HG03457 (cell line): Measurements from ENCODE around the gene SMYD4.
"Not testable (repeated sequence)": the region's sequence is repeated elsewhere in the genome, so short reads cannot be mapped to it uniquely, and the experiment has no call there.

Experiments
- ATAC-seq: cut with Tn5 transposase; IDR thresholded peaks from one replicate; pipeline ENCODE4 v1.9.1; 2021; ENCODE audit warnings: moderate number of reproducible peaks; ENCODE audit not compliant: unreplicated experiment

The SMYD4 gene

DNA sequence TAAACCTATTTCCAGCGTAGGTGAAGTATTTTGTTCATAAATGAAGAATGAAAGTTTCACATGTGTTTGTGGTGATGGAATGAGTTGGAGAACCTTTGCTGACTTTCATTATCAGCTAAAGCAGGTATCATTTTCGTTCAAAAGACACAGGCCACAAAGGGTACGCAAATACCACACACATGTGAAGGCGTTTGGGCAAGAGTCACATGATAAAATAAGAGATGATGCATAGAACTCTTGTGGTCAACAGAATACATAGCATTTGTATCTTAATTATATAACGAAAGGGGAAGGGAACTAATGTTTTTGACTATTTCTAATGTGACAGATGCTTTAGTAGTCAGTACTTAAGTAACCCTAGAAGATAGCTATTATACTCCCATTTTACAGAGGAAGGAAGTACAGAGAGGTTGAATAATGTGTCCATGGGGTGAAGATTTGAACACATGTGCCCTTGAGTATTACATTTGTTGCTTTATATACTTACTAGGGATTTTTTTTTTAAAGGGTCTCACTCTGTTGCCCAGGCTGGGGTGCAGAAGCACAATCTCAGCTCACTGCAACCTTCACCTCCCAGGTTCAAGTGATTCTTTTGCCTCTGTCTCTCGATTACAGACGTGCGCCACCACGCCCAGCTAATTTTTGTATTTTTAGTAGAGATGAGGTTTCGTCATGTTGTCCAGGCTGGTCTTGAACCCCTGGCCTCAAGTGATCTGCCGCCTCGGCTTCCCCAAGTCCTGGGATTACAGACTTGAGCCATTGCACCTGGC is 4.9 kb upstream of the SMYD4 start:
- peak; percentile 54 for ATAC-seq

DNA sequence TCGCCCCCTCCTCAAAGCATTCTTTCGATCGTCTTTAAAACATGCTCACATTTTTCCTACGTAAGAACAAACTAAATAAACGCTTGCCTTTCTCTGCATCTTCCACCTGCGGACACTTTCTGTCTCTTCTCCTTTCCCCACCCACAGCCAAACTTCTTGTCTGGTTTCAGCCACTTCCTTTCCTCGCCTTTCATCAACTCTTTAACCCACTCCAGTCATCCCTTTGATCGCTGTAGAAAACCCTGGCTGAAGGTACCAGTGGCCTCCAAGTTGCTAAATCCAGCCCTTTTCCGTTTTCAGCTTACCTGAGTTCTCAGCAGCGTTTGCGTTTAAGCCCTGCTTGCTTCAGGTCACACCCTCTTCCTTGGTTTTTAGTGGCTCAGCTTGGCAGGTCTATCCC is 586 bp upstream of the SMYD4 start:
- ATAC-seq, result no peak

DNA sequence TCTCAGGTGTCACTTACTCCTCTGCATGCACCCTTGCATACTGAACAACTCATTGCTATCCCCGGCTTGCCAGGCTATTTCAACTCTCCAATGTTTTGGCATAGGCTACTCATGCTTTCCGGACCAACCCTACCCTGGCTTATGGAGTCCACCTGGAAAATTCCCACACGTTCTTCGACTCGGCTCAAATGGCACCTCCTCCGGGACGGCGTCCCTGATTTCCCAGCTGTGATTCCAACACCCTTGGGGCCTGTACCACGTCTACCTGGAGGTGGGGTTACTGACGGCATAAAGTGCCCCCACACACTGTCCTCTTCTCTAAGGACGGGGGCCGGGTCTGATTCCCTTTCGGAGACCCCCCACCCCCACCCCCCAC is 498 bp downstream of the SMYD4 start:
- no peak for ATAC-seq

DNA sequence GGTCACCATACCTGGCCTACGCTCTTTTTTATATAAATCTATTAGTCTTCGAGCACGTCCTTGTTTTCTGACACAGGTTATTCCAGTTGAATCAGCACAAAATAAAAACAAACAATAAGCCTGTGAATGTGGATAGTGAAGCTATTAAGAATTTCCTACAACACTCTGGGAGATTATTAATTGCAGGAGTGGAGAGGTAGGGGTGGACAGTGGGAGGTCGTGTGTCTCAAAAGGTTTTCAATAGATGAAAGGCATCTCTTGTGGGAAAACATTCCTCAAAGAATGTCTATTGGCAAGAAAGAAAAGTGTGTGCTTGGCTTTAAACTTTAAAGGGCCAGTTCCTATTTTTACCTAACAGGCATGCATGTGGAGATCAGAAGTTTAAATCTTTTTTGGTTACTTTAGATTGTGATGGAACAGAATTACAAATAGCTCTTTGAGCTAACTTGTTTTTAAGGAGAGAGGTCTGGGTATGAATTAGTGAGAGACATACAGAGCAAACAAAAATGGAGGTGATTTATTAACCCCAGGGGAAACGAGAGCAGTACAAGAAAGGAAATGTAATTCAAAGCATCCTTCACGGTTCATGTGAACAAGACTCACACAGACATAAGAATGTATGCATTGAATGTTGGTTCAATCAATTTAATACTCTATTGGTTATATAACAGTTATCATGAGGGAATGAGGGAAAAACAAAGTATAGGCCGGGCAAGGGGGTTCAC is 9.0 kb downstream of the SMYD4 start:
- ATAC-seq, result no peak

DNA sequence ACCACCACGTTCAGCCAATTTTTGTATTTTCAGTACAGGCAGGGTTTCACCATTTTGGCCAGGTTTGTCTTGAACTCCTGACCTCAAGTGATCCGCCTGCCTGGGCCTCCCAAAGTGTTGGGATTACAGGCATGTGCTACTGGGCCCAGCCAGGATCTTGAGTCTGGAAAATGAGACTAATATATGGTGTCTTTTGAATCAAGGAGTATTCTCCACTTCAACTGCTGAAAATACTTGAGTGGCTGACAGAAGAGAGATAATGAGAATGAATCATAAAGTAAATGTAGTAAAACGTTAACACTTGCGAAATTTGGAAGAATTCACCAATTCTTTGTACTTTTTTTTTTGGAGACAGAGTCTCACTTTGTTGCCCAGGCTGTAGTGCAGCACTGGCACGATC is 16.6 kb downstream of the SMYD4 start:
- no peak for ATAC-seq

DNA sequence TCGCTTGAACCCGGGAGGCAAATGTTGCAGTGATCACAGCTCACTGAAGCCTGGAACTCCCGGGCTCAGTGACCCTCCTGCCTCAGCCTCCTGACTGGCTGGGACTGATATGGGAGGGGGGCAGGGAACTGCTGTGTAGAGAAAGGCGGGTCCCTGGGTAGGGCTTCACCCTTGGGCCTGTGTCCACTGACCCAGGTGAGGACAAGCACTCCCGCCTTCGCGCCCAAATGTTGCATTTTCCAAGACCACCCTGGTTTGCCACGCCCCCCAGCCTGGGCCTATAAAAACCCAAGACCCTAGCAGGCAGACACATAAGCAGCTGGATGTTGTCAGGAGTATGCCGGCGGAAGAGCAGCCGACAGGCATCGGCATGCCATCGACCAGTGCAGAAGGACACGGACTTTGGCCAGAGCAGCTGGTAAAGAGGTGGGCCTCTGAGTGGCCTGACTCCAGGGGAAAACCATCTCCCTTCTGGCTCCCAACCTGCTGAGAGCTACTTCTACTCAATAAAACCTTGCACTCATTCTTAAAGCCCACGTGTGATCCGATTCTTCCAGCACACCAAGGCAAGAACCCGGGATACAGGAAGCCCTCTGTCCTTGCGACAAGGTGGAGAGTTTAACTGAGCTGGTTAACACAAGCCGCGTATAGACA is 19.1 kb downstream of the SMYD4 start:
- no peak for ATAC-seq

DNA sequence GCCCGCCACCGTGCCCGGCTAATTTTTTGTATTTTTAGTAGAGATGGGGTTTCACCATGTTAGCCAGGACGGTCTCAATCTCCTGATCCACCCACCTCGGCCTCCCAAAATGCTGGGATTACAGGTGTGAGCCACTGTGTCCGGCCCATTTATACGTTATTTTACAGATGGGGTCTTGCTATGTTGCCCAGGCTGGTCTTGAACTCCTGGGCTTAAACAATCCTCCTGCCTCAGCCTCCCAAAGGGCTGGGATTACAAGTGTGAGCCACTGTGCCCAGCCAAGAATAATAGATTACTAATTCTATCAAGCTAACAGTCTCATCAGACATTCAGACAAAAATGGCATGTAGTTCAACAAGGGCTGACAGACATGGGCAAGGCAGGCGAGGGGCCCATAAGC is 19.9 kb downstream of the SMYD4 start:
- ATAC-seq, result not testable (repeated sequence)

DNA sequence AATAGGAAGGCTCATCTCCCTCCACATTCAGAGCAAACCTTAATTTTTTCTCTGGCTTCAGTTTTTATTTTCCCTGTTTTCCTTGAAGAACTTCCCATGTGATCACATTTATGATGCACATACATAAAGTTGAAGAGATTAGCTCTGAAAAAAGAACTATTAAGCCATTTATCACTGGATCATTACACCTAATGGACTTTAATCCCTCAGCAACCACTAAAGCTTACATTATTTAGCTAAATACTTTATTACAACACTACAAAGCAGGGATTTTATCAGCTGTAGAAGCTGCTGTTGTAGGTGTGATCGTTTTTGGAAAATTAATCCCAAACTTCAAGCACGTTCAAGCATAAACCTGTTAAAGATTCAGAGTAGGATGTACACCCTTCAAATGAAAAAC is 21.1 kb downstream of the SMYD4 start:
- ATAC-seq, result no peak

DNA sequence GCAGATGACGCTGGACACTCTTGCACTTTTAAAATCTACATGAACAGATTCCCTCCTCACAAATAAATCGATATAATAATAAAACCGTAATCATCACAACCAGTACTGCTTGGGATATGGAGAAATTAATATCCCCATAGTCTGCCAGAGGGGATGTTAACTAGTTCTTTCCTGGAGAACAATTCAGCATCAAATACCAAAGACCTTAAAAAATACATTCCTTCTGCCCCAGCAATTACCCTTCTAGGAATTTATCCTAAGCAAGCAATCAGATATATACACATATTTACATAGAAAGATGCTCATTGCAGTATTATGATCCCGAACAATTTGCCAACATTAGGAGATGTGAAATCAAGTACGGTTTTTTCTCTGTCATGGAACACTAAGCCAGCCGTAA is 21.8 kb downstream of the SMYD4 start:
- ATAC-seq, result no peak

DNA sequence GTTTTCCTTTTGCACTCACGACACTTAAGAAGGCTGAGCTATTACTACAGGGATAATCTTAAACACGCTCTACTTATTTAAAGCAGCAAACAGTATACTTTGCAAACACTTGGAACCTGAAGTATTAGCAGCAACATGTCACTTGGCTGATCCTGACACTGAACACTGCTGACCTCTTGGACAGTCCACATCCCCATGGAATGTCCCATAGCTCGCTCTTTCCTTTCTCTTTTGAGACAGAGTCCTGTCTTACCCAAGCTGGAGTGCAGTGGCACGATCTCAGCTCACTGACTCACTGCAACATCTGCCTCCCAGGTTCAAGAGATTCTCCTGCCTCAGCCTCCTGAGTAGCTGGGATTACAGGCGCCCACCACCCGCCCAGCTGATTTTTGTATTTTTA is 26.4 kb downstream of the SMYD4 start:
- ATAC-seq, result no peak

DNA sequence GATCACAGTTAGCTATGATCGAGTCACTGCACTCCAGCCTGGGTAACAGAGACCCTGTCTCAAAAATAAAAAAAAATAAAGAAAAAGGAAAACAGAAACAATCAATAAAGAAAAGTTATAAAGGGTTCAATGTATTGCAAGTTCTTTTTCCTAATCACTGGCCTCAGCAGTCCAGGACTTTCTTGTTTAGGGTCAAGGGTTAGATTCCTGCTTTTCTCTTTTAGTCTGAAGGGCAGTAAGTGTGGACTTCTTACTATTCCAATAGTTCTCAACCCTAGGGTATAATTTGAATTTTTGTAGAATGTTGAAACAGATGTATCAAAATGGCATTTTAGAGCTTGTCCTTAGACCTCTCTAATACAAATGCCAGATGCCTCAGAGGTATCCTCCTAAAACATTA is 27.3 kb downstream of the SMYD4 start:
- ATAC-seq, result no peak

DNA sequence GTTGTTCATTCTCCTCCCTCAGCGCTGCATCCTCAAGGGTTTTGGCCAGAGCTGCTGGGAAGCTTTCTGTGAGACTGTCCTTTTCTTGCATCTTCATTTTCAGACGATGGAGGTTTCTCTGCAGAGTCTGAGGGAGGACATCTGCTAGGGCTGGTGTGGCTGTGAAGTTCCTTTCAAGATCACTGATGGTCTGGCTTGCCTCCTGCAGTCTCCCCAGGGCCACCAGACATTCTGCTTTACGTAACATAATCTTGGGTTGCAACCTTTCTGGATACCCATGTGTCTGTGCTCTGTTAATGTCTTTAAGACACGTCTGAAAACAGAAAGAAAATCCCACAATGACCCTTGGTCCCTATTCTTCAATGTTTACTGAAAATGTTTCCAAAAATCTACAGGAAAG is 29.0 kb downstream of the SMYD4 start:
- ATAC-seq, result no peak

DNA sequence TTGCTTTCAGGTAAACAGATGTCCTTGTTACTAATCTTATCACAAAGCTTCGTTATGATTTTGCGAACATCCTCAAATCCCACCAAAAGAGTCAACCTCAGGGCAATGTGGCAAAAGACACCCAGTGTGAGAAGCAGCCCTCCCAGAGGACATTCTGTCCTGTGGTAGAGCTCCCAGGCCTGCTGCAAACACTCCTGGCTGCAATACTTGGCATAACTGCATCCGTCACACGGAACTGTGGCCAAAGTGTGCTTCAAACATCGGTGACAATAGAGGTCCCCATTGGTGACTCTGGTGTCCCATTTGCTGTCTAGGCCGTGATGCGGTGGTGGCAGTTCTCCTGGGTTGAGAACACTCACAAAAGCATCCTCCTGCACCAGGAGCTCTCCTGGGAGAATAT is 29.5 kb downstream of the SMYD4 start:
- ATAC-seq, result no peak

DNA sequence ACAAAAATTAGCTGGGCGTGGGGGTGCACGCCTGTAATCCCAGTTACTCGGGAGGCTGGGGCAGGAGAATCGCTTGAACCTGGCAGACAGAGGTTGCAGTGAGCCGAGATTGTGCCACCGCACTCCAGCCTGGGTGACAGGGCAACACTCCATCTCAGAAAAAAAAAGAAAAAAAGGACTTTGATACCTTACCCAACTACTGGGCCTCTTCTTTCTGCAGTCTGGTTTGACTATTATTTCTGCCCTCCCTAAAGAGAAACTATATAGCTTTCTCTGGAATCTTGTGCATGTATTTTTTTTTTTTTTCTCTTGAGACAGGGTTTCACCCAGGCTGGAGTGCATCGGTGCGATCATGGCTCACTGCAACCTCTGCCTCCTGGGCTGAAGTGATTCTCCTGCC is 31.9 kb downstream of the SMYD4 start:
- not testable (repeated sequence) for ATAC-seq

DNA sequence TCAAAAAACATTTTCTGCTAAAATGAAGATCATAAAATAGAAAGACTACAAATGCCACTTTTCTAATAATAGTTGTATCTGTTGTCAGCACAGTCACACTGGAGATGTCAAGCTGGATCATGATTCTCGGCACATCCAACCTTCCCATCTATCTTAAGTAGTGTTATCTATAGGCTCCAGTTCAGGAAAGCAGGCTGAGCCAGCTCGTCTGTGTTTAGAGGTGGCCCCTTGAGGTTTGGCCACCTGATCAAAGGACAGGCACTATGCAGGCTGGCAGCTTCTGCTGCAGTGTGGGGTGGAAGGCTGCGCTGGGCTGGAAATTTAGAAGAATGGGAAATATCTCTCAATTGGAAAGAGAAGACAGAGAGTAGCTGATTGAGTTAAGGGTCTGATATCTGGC is 32.4 kb downstream of the SMYD4 start:
- ATAC-seq, result no peak

DNA sequence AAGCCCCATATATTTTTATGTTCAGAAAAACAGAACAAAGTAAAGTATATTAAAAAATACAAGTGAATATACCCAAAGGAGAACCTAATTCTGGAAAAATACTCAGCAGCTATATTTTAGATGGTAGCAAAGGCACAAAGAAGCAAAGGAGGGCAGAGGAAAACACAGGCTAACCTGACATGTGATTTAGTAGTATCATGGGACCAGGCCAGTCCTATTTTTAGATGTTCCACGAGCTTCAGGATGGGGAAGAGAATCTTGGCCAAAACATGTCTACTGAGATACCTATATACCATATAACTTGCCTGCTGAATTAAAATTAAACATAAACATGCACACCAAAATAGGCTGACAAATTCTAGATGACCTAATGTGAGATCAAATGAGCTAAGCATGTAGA is 32.9 kb downstream of the SMYD4 start:
- no peak for ATAC-seq

DNA sequence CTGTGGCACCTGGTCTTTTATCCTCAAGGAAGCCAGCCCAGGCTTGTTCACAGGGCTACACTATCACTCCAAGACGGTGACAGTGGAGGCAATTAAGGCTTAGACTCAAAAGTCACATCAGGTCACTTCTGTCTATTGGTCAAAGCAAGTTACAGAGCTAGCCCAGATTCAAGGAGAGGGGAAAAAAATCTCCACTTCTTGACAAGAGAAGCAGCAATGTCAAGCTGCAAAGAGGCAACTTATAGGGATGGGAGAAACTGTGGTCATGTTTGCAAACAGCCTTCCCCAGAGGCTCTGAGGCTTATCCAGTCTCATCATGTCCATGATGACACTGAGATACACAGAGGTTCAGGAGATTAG is 36.3 kb downstream of the SMYD4 start:
- ATAC-seq, result no peak

DNA sequence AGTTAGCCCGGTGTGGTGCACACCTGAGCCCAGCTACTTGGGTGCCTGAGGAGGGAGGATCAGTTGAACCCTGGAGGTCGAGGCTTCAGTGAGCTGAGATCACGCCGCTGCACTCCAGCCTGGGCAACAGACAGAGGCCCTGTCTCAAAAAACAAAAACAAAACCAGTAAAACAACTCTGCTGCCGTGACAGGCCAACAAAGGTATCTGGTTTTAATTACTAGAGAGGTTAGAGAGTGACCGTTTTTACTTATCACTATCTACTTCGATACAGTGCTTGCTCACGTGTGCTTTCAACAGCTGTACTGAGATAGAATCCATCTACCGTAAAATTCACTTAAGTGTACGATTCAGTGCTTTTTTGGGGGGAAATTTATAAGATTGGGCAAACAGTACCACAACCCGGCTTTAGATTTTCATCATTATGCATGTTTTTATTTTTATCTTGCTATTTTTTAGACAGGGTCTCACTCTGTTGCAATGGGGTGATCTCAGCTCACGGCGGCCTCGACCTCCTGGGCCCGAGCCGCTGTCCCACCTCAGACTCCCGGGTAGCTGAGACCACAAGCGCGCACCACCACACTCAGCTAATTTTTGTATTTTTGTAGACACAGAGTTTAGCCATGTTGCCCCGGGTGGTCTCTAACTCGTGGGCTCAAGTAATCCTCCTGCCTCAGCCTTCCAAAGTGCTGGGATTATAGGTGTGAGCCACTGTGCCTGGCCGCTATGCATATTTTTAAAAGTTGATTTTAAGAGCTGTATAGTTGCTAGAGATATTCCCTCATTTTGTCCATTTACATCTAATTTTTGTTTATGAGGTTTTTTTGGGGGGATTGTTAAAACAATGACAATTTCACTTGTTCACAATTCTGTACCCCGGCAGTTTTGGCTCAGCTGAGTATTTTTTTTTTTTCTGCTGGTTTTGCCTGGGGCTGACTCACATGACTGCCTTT is 36.9 kb downstream of the SMYD4 start:
- no peak for ATAC-seq

DNA sequence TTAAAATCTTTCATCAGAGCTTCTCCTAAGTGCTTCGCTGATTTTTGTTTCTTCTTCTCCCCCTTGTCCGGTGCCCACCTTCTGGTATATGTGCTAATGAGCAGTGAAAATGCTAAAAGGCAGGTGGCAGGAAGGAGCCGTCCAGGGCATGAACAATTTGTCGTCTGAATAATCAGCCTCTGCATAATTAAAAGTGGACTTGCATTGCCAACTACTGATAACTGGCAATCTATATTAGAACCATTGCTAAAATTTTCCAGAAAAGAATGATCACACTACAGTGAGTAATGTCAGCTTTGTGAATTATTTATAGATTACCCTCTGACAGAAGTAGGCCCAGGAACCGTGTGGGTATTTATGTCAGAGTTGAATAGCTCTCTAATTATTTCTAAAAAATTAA is 39.8 kb downstream of the SMYD4 start:
- ATAC-seq, result no peak

DNA sequence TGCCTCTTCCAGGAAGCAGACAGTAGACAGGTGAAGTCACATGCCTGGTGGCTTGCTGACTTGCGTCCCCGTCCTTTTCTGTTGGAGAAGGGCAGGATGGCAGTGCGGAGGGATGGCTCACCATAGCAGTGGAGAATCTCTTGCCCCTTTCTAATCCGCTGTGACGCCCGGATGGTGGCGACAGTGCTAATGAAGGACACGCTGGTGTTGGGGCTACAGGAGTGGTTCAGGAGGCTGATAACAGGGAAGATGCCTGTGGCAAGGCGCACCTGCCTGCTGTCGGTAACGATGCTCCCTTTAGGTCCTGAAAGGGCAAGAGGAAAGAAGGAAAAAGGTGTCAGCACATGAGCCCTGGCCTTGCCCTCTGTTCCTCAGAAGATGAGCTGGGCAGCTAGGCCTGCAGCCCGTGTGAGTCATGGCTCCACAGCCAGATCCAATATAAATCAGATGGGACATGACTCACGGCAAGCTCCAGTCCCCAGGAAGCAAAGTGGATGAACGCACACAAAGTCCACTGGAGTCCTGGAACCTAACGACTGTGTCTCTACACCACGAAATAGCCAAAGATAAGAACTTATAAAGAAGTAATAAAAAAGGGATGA is 42.3 kb downstream of the SMYD4 start:
- ATAC-seq, result no peak

DNA sequence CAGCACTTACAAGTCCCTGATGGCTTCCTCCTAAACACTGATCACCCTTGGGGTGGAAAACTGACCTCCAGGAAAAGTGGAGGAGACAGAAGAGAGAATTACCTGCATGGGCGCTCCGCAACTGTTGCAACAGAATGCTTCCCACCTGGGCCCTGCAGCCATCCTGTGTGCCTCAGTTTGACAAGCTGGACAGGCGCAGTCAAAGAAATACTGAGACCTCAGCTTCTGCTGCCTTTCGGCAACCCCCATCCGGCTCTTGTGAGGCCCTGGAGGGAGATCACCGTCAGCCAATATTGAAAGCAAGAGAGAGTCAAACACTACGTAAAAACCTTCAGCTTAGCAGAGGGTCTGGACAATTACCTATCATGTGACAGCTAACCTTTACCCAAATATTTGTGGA is 43.0 kb downstream of the SMYD4 start:
- ATAC-seq, result no peak
